Activated CD4-positive, alpha-beta T cell treated with anti-CD3 and anti-CD28 coated beads, Interleukin-2, Interleukin-4, amounts not matched to agents 100 ng/mL and 50 ng/mL, durations not matched to agents 16 hours and 8 hours (primary cell): ENCODE measurements around the gene ADAMTS12.

Experiments used
- DNase-seq: peaks from one replicate; pipeline ENCODE4 v3.0.0-alpha.2; 2020; ENCODE audit warnings: low spot score

The ADAMTS12 gene

GRCh38 chr5:33475706-33476105, 416.1 kb downstream of the ADAMTS12 start:
- DNase-seq = no peak

GRCh38 chr5:33474931-33475499, 416.8 kb downstream of the ADAMTS12 start:
- DNase-seq = no peak

DNA sequence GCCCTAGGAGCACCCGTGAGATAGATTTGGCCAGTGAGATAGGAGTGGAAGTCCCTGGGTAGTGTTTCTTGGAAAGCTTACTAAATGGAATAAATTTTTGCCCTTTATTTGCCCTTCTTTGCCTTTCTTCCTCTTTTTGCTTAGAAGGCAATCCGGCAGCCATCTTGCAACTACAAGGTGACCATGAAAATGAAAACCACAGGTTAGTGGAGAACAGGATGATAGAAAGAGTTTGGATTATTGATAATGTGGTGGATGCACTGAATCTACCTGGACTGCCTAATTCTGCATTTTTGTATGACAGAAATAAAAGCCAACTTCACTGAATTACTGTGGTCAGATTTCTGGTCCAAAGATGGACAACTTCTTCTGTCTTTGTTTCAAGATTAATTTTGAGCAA, 417.8 kb downstream of the ADAMTS12 start:
- DNase-seq = no peak
